ENCODE data around the gene LRIG1.
"Not testable (repeated sequence)": the region's sequence is repeated elsewhere in the genome, so short reads cannot be mapped to it uniquely, and the experiment has no call there.

The LRIG1 gene

GRCh38 chr3:66425576-66426114, 75.2 kb downstream of the LRIG1 start:
- Histone ChIP-seq H3K4me1 (ENCODE audit: insufficient read depth, low read length) (peaks cover 15% of the 10 kb centered on the region; the same call in 1 of the 2 replicates), H3K36me3 (ENCODE audit: insufficient read depth, low read depth, low read length) (peaks cover 43% of the 10 kb centered on the region; the same call in 1 of the 2 replicates), H3K27ac (ENCODE audit: low read length) (no peak overlapping the region), H3K4me3 (ENCODE audit: low read length) (no peak overlapping the region), H3K9ac (ENCODE audit: low read depth, low read length) (no peak overlapping the region), H3K9me3 (ENCODE audit: insufficient read depth, low read depth, low read length) (peaks cover 30% of the 10 kb centered on the region), H3K27me3 (ENCODE audit: insufficient read depth, low read length) (no peaks in the 10 kb centered on the region)

GRCh38 chr3:66425032-66425431, 75.8 kb downstream of the LRIG1 start:
- Histone ChIP-seq H3K27me3 (ENCODE audit: insufficient read depth, low read length) (no peaks in the 10 kb centered on the region), H3K27ac (ENCODE audit: low read length) (no peak overlapping the region), H3K9ac (ENCODE audit: low read depth, low read length) (no peak overlapping the region), H3K9me3 (ENCODE audit: insufficient read depth, low read depth, low read length) (peaks cover 34% of the 10 kb centered on the region), H3K36me3 (ENCODE audit: insufficient read depth, low read depth, low read length) (peaks cover 49% of the 10 kb centered on the region; the same call in 1 of the 2 replicates), H3K4me3 (ENCODE audit: low read length) (no peak overlapping the region), H3K4me1 (ENCODE audit: insufficient read depth, low read length) (peaks cover 15% of the 10 kb centered on the region; the same call in 1 of the 2 replicates)

GRCh38 chr3:66423791-66424190, 77.0 kb downstream of the LRIG1 start:
- H3K36me3 ChIP-seq (ENCODE audit: insufficient read depth, low read depth, low read length), result peaks cover 57% of the 10 kb centered on the region
- no peak overlapping the region for H3K9ac ChIP-seq (ENCODE audit: low read depth, low read length)
- H3K27ac ChIP-seq (ENCODE audit: low read length), result no peak overlapping the region

GRCh38 chr3:66421893-66422292, 78.9 kb downstream of the LRIG1 start:
- Histone ChIP-seq H3K36me3 (ENCODE audit: insufficient read depth, low read depth, low read length) (peaks cover 66% of the 10 kb centered on the region), H3K9me3 (ENCODE audit: insufficient read depth, low read depth, low read length) (peaks cover 34% of the 10 kb centered on the region)
- H3K4me1 ChIP-seq (ENCODE audit: insufficient read depth, low read length); H3K4me3 ChIP-seq (ENCODE audit: low read length); H3K27me3 ChIP-seq (ENCODE audit: insufficient read depth, low read length); H3K27ac ChIP-seq (ENCODE audit: low read length); H3K9ac ChIP-seq (ENCODE audit: low read depth, low read length): not testable (repeated sequence)

More at GRCh38 chr3:66423791-66424190, 77.0 kb downstream of the LRIG1 start:
- H3K27me3 ChIP-seq (ENCODE audit: insufficient read depth, low read length), result no peaks in the 10 kb centered on the region
- H3K4me3 ChIP-seq (ENCODE audit: low read length), result no peak overlapping the region
- peaks cover 34% of the 10 kb centered on the region for H3K9me3 ChIP-seq (ENCODE audit: insufficient read depth, low read depth, low read length)
- H3K4me1 ChIP-seq (ENCODE audit: insufficient read depth, low read length), result peaks cover 9% of the 10 kb centered on the region; the same call in 1 of the 2 replicates

GRCh38 chr3:66421144-66421543, 79.7 kb downstream of the LRIG1 start:
- not testable (repeated sequence) for H3K4me1 ChIP-seq (ENCODE audit: insufficient read depth, low read length); H3K27ac ChIP-seq (ENCODE audit: low read length); H3K4me3 ChIP-seq (ENCODE audit: low read length); H3K27me3 ChIP-seq (ENCODE audit: insufficient read depth, low read length); H3K9ac ChIP-seq (ENCODE audit: low read depth, low read length)
- peaks cover 67% of the 10 kb centered on the region for H3K36me3 ChIP-seq (ENCODE audit: insufficient read depth, low read depth, low read length)
- H3K9me3 ChIP-seq (ENCODE audit: insufficient read depth, low read depth, low read length), result peaks cover 34% of the 10 kb centered on the region

GRCh38 chr3:66419036-66419435, 81.8 kb downstream of the LRIG1 start:
- Histone ChIP-seq H3K27me3 (ENCODE audit: insufficient read depth, low read length) (no peaks in the 10 kb centered on the region), H3K4me3 (ENCODE audit: low read length) (no peak overlapping the region), H3K36me3 (ENCODE audit: insufficient read depth, low read depth, low read length) (peaks cover 67% of the 10 kb centered on the region), H3K27ac (ENCODE audit: low read length) (no peak overlapping the region), H3K9me3 (ENCODE audit: insufficient read depth, low read depth, low read length) (peaks cover 34% of the 10 kb centered on the region), H3K4me1 (ENCODE audit: insufficient read depth, low read length) (peaks cover 3% of the 10 kb centered on the region; the same call in 1 of the 2 replicates), H3K9ac (ENCODE audit: low read depth, low read length) (no peak overlapping the region)

GRCh38 chr3:66418475-66418931, 82.3 kb downstream of the LRIG1 start:
- H3K9me3 ChIP-seq (ENCODE audit: insufficient read depth, low read depth, low read length), result peaks cover 30% of the 10 kb centered on the region
- H3K9ac ChIP-seq (ENCODE audit: low read depth, low read length), result no peak overlapping the region
- no peak overlapping the region for H3K4me3 ChIP-seq (ENCODE audit: low read length)
- H3K36me3 ChIP-seq (ENCODE audit: insufficient read depth, low read depth, low read length), result peaks cover 67% of the 10 kb centered on the region
- no peaks in the 10 kb centered on the region for H3K27me3 ChIP-seq (ENCODE audit: insufficient read depth, low read length)
- H3K27ac ChIP-seq (ENCODE audit: low read length), result no peak overlapping the region
- peaks cover 3% of the 10 kb centered on the region; the same call in 1 of the 2 replicates for H3K4me1 ChIP-seq (ENCODE audit: insufficient read depth, low read length)

GRCh38 chr3:66416556-66417304, 84.1 kb downstream of the LRIG1 start:
- Histone ChIP-seq H3K4me1 (ENCODE audit: insufficient read depth, low read length) (peaks cover 3% of the 10 kb centered on the region; the same call in 1 of the 2 replicates), H3K27me3 (ENCODE audit: insufficient read depth, low read length) (no peaks in the 10 kb centered on the region), H3K9me3 (ENCODE audit: insufficient read depth, low read depth, low read length) (peaks cover 12% of the 10 kb centered on the region), H3K36me3 (ENCODE audit: insufficient read depth, low read depth, low read length) (peaks cover 73% of the 10 kb centered on the region), H3K27ac (ENCODE audit: low read length) (no peak overlapping the region), H3K9ac (ENCODE audit: low read depth, low read length) (no peak overlapping the region), H3K4me3 (ENCODE audit: low read length) (no peak overlapping the region)

- Histone ChIP-seq H3K9ac (ENCODE audit: low read depth, low read length) (no peak overlapping the region), H3K4me3 (ENCODE audit: low read length) (no peak overlapping the region), H3K27me3 (ENCODE audit: insufficient read depth, low read length) (no peaks in the 10 kb centered on the region), H3K4me1 (ENCODE audit: insufficient read depth, low read length) (peaks cover 3% of the 10 kb centered on the region; the same call in 1 of the 2 replicates), H3K36me3 (ENCODE audit: insufficient read depth, low read depth, low read length) (peaks cover 81% of the 10 kb centered on the region), H3K9me3 (ENCODE audit: insufficient read depth, low read depth, low read length) (peaks cover 5% of the 10 kb centered on the region; the same call in 1 of the 2 replicates), H3K27ac (ENCODE audit: low read length) (no peak overlapping the region)
Measured at GRCh38 chr3:66415867-66416428, 84.9 kb downstream of the LRIG1 start.

GRCh38 chr3:66414846-66415245, 86.0 kb downstream of the LRIG1 start:
- no peak overlapping the region for H3K4me3 ChIP-seq (ENCODE audit: low read length)
- H3K9me3 ChIP-seq (ENCODE audit: insufficient read depth, low read depth, low read length), result no peaks in the 10 kb centered on the region
- no peak overlapping the region; the same call in 1 of the 2 replicates for H3K9ac ChIP-seq (ENCODE audit: low read depth, low read length)
- no peak overlapping the region for H3K27ac ChIP-seq (ENCODE audit: low read length)
- peaks cover 3% of the 10 kb centered on the region; the same call in 1 of the 2 replicates for H3K4me1 ChIP-seq (ENCODE audit: insufficient read depth, low read length)
- no peaks in the 10 kb centered on the region for H3K27me3 ChIP-seq (ENCODE audit: insufficient read depth, low read length)
- H3K36me3 ChIP-seq (ENCODE audit: insufficient read depth, low read depth, low read length), result peaks cover 82% of the 10 kb centered on the region

- Histone ChIP-seq H3K9me3 (ENCODE audit: insufficient read depth, low read depth, low read length) (no peaks in the 10 kb centered on the region), H3K27me3 (ENCODE audit: insufficient read depth, low read length) (no peaks in the 10 kb centered on the region), H3K4me3 (ENCODE audit: low read length) (no peak overlapping the region), H3K27ac (ENCODE audit: low read length) (no peak overlapping the region), H3K4me1 (ENCODE audit: insufficient read depth, low read length) (peaks cover 5% of the 10 kb centered on the region; the same call in 1 of the 2 replicates), H3K9ac (ENCODE audit: low read depth, low read length) (no peak overlapping the region), H3K36me3 (ENCODE audit: insufficient read depth, low read depth, low read length) (peaks cover 88% of the 10 kb centered on the region)
Measured at GRCh38 chr3:66413151-66413751, 87.6 kb downstream of the LRIG1 start.
